ENCODE measurements around the gene MYCN. TPM values are rescaled to one million over a fixed set of nuclear protein-coding genes. Genes with fewer than 3 reads are reported as not detected.

MYCN gene
- total and polyA plus RNA-seq, 2 of the 13 experiments (the other 11 are each of a cell fraction or from before 2014, with no cell fraction given): not detected

GRCh38 chr2:15956230-15956629 is 15.9 kb downstream of the MYCN start:
- no peak overlapping the region for H3K9ac ChIP-seq (ENCODE audit: insufficient read depth, low read depth, low read length)
- no peaks in the 10 kb centered on the region for H3K4me1 ChIP-seq (ENCODE audit: insufficient read depth, low read length)
- no peak overlapping the region for H3K4me3 ChIP-seq (replicated peaks in 1 of 3; ENCODE audit: insufficient read depth in 1 of 3, low read depth in 2 of 3, low read length in 3 of 3)
- intact Hi-C loops (cut with micrococcal nuclease; ENCODE audit: unreplicated experiment): no loop called here
- FAIRE-seq (no peak), ATAC-seq (no peak), DNase-seq (ENCODE audit: low spot score) (no peak)
- ChIA-PET POLR2A (no interaction called here), CTCF (ENCODE audit: low intra/inter-chr PET ratio, low total read pairs) (no interaction called here)
- TF ChIP-seq MYNN (CRISPR knock-in tag; IDR thresholded peaks at IDR 0.05; ENCODE audit: low read depth): no peak
- in situ Hi-C loops (cut with HindIII; ENCODE audit: extremely low pct_ligation_motif_present, low pct_unique_long_range_greater_than_20kb): no loop called here
- no peak overlapping the region for H2AFZ ChIP-seq (ENCODE audit: low read length)
- no peaks in the 10 kb centered on the region for H3K36me3 ChIP-seq (replicated peaks in 1 of 2; ENCODE audit: control insufficient read depth in 1 of 2, insufficient read depth in 2 of 2, low read length in 2 of 2)
- H3K27me3 ChIP-seq (ENCODE audit: control insufficient read depth in 1 of 2, insufficient read depth in 2 of 2, low read length in 2 of 2): peaks cover 0 to 12% of the 10 kb centered on the region in 2 experiments; a peak in 1 of 5 replicates
- BruUV-seq (replicated peaks): no TSS peak
- H4K20me1 ChIP-seq (ENCODE audit: insufficient read depth, low read length): no peaks in the 10 kb centered on the region
- no peak overlapping the region for H3K27ac ChIP-seq (ENCODE audit: extremely low read length, insufficient read depth, low read length)
- no peaks in the 10 kb centered on the region for H3K79me2 ChIP-seq (ENCODE audit: insufficient read depth, low read length)
- H3K9me3 ChIP-seq (ENCODE audit: low read length): no peaks in the 10 kb centered on the region
- no peak overlapping the region for H3K4me2 ChIP-seq (ENCODE audit: low read depth, low read length)
- WGBS (ENCODE audit: low lambda C conversion rate): 68% methylated on average over 9 of the region's 9 CpGs

DNA sequence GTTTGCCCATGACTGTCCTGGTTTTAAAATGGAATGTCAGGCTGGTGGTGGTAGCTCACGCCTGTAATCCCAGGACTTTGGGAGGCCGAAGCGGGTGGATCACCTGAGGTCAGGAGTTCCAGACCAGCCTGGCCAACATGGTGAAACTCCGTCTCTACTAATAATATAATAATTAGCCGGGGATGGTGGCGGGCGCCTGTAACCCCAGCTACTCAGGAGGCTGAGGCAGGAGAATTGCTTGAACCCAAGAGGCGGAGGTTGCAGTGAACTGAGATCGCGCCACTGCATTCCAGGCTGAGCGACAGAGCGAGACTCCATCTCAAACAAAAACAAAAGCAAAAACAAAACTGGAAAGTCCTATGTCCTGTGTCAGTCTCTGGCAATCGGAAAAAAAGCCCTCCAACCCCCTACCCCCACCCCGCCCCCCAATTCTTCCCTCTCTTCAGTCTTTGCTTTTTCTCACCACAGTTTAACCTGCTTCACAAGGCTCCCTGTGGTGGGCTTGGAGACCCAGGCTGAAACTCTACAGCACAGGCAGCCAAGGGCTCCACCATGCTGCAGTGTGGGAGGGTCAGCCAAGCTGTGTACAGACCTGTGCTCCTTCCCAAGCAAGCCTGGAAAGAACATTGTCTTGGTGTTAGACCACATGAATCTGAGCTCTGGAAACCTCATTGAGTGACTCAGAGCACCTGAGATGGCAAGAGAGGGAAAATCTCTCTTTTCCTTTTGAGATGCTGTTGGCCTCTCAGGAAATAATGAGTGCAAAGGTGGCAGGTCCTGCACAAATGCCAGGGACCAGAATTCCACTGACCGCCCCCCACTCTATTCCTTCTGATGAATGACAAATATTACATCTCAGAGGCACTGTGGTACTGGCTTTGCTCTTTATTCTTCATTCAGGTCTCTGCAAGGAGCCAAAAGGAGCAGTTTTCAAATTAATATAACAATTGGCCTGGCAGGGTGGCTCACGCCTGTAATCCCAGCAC is 16.7 kb downstream of the MYCN start:
- Histone ChIP-seq H3K27ac (ENCODE audit: extremely low read length, insufficient read depth, low read length) (no peak overlapping the region), H3K36me3 (replicated peaks in 1 of 2; ENCODE audit: control insufficient read depth in 1 of 2, insufficient read depth in 2 of 2, low read length in 2 of 2) (no peaks in the 10 kb centered on the region), H3K4me1 (ENCODE audit: insufficient read depth, low read length) (no peaks in the 10 kb centered on the region), H3K9me3 (ENCODE audit: low read length) (no peaks in the 10 kb centered on the region), H3K27me3 (ENCODE audit: control insufficient read depth in 1 of 2, insufficient read depth in 2 of 2, low read length in 2 of 2) (peaks cover 0 to 12% of the 10 kb centered on the region in 2 experiments; a peak in 1 of 5 replicates), H4K20me1 (ENCODE audit: insufficient read depth, low read length) (no peaks in the 10 kb centered on the region), H3K79me2 (ENCODE audit: insufficient read depth, low read length) (no peaks in the 10 kb centered on the region), H3K4me3 (replicated peaks in 1 of 3; ENCODE audit: insufficient read depth in 1 of 3, low read depth in 2 of 3, low read length in 3 of 3) (no peak overlapping the region), H3K9ac (ENCODE audit: insufficient read depth, low read depth, low read length) (no peak overlapping the region), H3K4me2 (ENCODE audit: low read depth, low read length) (no peak overlapping the region), H2AFZ (ENCODE audit: low read length) (no peak overlapping the region)
- 62% methylated on average over 16 of the region's 16 CpGs for WGBS (ENCODE audit: low lambda C conversion rate)
- in situ Hi-C loops (cut with HindIII; ENCODE audit: extremely low pct_ligation_motif_present, low pct_unique_long_range_greater_than_20kb) (no loop called here), intact Hi-C loops (cut with micrococcal nuclease; ENCODE audit: unreplicated experiment) (no loop called here)
- FAIRE-seq: no peak
- BruUV-seq (replicated peaks): no TSS peak
- CTCF ChIA-PET (ENCODE audit: low intra/inter-chr PET ratio, low total read pairs): no interaction called here
- DNase-seq (ENCODE audit: low spot score): no peak
- ATAC-seq: no peak
- POLR2A ChIA-PET: no interaction called here
- TF ChIP-seq TCF7 (IDR thresholded peaks at IDR 0.05; ENCODE audit: low read depth): no peak
- TF ChIP-seq ZSCAN21 (CRISPR knock-in tag; IDR thresholded peaks at IDR 0.05; ENCODE audit: borderline replicate concordance): no peak
- no peak for TF ChIP-seq SMYD3 (CRISPR knock-in tag; IDR thresholded peaks at IDR 0.05)
- no peak for TF ChIP-seq ZNF18 (CRISPR knock-in tag; IDR thresholded peaks at IDR 0.05; ENCODE audit: insufficient replicate concordance)
- no peak for TF ChIP-seq ZNF256 (CRISPR knock-in tag; conservative IDR thresholded peaks at IDR 0.05)

Data from HepG2 (cell line).